Keratinocyte (primary cell): ENCODE data around the gene DDX54. TPM values are rescaled to one million over a fixed set of nuclear protein-coding genes. Genes with fewer than 3 reads are reported as not detected.

ENCODE experiments used
- DNase-seq: peaks from one replicate; pipeline ENCODE4 v3.0.0-alpha.2; 2011; ENCODE audit warnings: low read depth, missing footprints, low spot score
- FAIRE-seq: peaks from 2 replicates; lab custom pipeline; 2011; peaks lifted over from hg19 to GRCh38; lab: Jason Lieb, UNC
- H2AFZ ChIP-seq: 2 replicates; pipeline ENCODE4 v1.6.0; 2012; ENCODE audit warnings: low read length, control low read depth, inconsistent platforms; ENCODE audit not compliant: control insufficient read depth
- H3K27ac ChIP-seq: 2 replicates; pipeline ENCODE4 v1.5.1; 2011; ENCODE audit warnings: low read length; ENCODE audit not compliant: control insufficient read depth, insufficient read depth
- H3K27me3 ChIP-seq: 3 replicates; pipeline ENCODE4 v1.6.0; 2011; ENCODE audit warnings: low read length; ENCODE audit not compliant: control insufficient read depth, insufficient read depth; ENCODE audit errors: extremely low read depth
- H3K36me3 ChIP-seq, 2 experiments: 2 replicates in 1 of 2; 3 replicates in 1 of 2; pipeline ENCODE4 v1.5.1; 2011; ENCODE audit warnings: low read length in 2 of 2, mild to moderate bottlenecking in 1 of 2; ENCODE audit not compliant: control insufficient read depth in 2 of 2, insufficient read depth in 2 of 2; ENCODE audit errors: extremely low read depth in 1 of 2
- H3K4me1 ChIP-seq: 3 replicates; pipeline ENCODE4 v1.5.1; 2011; ENCODE audit warnings: low read length; ENCODE audit not compliant: control insufficient read depth, insufficient read depth; ENCODE audit errors: extremely low read depth
- H3K4me2 ChIP-seq: 3 replicates; pipeline ENCODE4 v1.6.0; 2011; ENCODE audit warnings: low read depth, low read length; ENCODE audit not compliant: control insufficient read depth, insufficient read depth; ENCODE audit errors: extremely low read depth
- H3K4me3 ChIP-seq, 3 experiments: fragments of 200-600 bp in 1 of 3; sonication (generic) in 1 of 3; 2 replicates in 2 of 3; 3 replicates in 1 of 3; pipeline ENCODE4 v1.5.1; 2011 to 2016; ENCODE audit warnings: low read length in 3 of 3, mild to moderate bottlenecking in 3 of 3, control low read depth in 2 of 3, inconsistent platforms in 1 of 3, low read depth in 1 of 3, mixed read lengths in 1 of 3, mixed run types in 1 of 3, moderate library complexity in 1 of 3; ENCODE audit not compliant: control insufficient read depth in 2 of 3, insufficient read depth in 2 of 3; ENCODE audit errors: extremely low read depth in 1 of 3
- H3K79me2 ChIP-seq: 2 replicates; pipeline ENCODE4 v1.6.0; 2012; ENCODE audit warnings: low read length; ENCODE audit not compliant: control insufficient read depth, insufficient read depth
- H3K9ac ChIP-seq: 3 replicates; pipeline ENCODE4 v1.6.0; 2011; ENCODE audit warnings: low read length; ENCODE audit not compliant: control insufficient read depth, insufficient read depth; ENCODE audit errors: extremely low read depth
- H3K9me1 ChIP-seq: 3 replicates; pipeline ENCODE4 v1.6.0; 2011; ENCODE audit warnings: low read length; ENCODE audit not compliant: control insufficient read depth, insufficient read depth; ENCODE audit errors: extremely low read depth
- H3K9me3 ChIP-seq: 2 replicates; pipeline ENCODE4 v1.5.1; 2012; ENCODE audit warnings: low read depth, low read length; ENCODE audit not compliant: control insufficient read depth
- H4K20me1 ChIP-seq: 3 replicates; pipeline ENCODE4 v1.6.0; 2011; ENCODE audit warnings: low read length; ENCODE audit not compliant: control insufficient read depth, insufficient read depth; ENCODE audit errors: extremely low read depth
- CTCF ChIP-seq, 3 experiments: IDR thresholded peaks in 1 of 3; conservative IDR thresholded peaks in 1 of 3; optimal IDR thresholded peaks in 1 of 3; 2 replicates in 2 of 3; 3 replicates in 1 of 3; pipeline versions ENCODE3 to v1.5.1; 2011; ENCODE audit warnings: low read length in 3 of 3, mild to moderate bottlenecking in 3 of 3, moderate library complexity in 2 of 3, control low read depth in 1 of 3, inconsistent platforms in 1 of 3; ENCODE audit not compliant: insufficient read depth in 2 of 3; ENCODE audit errors: extremely low read depth in 1 of 3
- EZH2 ChIP-seq: IDR thresholded peaks from one replicate; pipeline ENCODE4 v1.6.1; 2012; ENCODE audit warnings: inconsistent platforms, mild to moderate bottlenecking, low read length, moderate library complexity
- dilution Hi-C: fragments of 300-500 bp; cut with MboI; formaldehyde crosslinking; loops from one replicate; pipeline ENCODE4 v1.7.0; 2020; ENCODE audit warnings: low sequenced_read_pairs; ENCODE audit not compliant: extremely low pct_ligation_motif_present
- polyA plus RNA-seq, 5 experiments: library from polyadenylated mRNA; depleted of rRNA in 3 of 5; stranded (reverse) in 3 of 5; stranded (forward) in 1 of 5; unstranded in 1 of 5; fragments of >200 nt; gene quantifications; 1 replicate in 1 of 5; 2 replicates in 3 of 5; 3 replicates in 1 of 5; pipeline versions ENCODE4 v1.2.1 to v1.2.3, GENCODE V29; 2011 to 2012; ENCODE audit warnings: missing spikeins in 2 of 5, low read depth in 1 of 5, low replicate concordance in 1 of 5

DDX54 gene
- polyA plus RNA-seq, 1 donor (not counting 4 experiments of a cell fraction or from before 2014, with no cell fraction given) = 44.6 TPM

- Histone ChIP-seq H4K20me1 (no peaks in the 10 kb centered on the region), H3K9ac (peak overlapping the region; percentile 71), H3K27me3 (no peaks in the 10 kb centered on the region), H3K4me1 (peaks cover 22% of the 10 kb centered on the region), H3K4me2 (peak overlapping the region; percentile 95), H3K27ac (peak overlapping the region; percentile 69), H3K9me1 (peaks cover 3% of the 10 kb centered on the region), H3K9me3 (no peaks in the 10 kb centered on the region), H3K4me3 (peak overlapping the region; percentile 48 to 87 (median 76)), H3K36me3 (no peaks in the 10 kb centered on the region), H2AFZ (peak overlapping the region; percentile 99), H3K79me2 (peaks cover 6% of the 10 kb centered on the region)
- TF ChIP-seq EZH2 (no peak), CTCF (optimal IDR thresholded peaks at IDR 0.05 in 1 of 3, IDR thresholded peaks at IDR 0.05 in 1 of 3, conservative IDR thresholded peaks at IDR 0.05 in 1 of 3; ENCODE audit: extremely low read depth in 1 of 3, insufficient read depth in 2 of 3, low read length in 3 of 3) (no peak)
- FAIRE-seq = no peak
- dilution Hi-C loops = no loop called here
- no peak for DNase-seq
Observed at GRCh38 chr12:113220593-113221180, 35.4 kb upstream of the DDX54 start.

GRCh38 chr12:113216027-113216426 lies 30.7 kb upstream of the DDX54 start:
- TF ChIP-seq CTCF (optimal IDR thresholded peaks at IDR 0.05 in 1 of 3, IDR thresholded peaks at IDR 0.05 in 1 of 3, conservative IDR thresholded peaks at IDR 0.05 in 1 of 3; ENCODE audit: extremely low read depth in 1 of 3, insufficient read depth in 2 of 3, low read length in 3 of 3) = no peak
- Histone ChIP-seq H3K4me2 (no peak overlapping the region), H2AFZ (no peak overlapping the region), H4K20me1 (no peaks in the 10 kb centered on the region), H3K36me3 (no peaks in the 10 kb centered on the region), H3K4me1 (peaks cover 12% of the 10 kb centered on the region), H3K9me3 (no peaks in the 10 kb centered on the region), H3K27me3 (no peaks in the 10 kb centered on the region), H3K79me2 (no peaks in the 10 kb centered on the region), H3K4me3 (no peak overlapping the region), H3K27ac (no peak overlapping the region), H3K9ac (no peak overlapping the region), H3K9me1 (no peaks in the 10 kb centered on the region)
- DNase-seq = no peak
- dilution Hi-C loops = no loop called here
- no peak for FAIRE-seq
